Stimulated activated CD8-positive, alpha-beta memory T cell treated with anti-CD3 and anti-CD28 coated beads, Interleukin-4, amount 100 ng/mL, for 1 hour (primary cell): ENCODE results near the gene COX6A2.
A peak's percentile ranks its signal among the peaks of the same experiment; 100 is the strongest.

Experiments used
- DNase-seq, 2 donors: peaks; one replicate each; pipeline ENCODE4 v3.0.0-alpha.2; 2020; ENCODE audit warnings: low read depth in 2 of 2, low spot score in 1 of 2

Gene COX6A2

DNA sequence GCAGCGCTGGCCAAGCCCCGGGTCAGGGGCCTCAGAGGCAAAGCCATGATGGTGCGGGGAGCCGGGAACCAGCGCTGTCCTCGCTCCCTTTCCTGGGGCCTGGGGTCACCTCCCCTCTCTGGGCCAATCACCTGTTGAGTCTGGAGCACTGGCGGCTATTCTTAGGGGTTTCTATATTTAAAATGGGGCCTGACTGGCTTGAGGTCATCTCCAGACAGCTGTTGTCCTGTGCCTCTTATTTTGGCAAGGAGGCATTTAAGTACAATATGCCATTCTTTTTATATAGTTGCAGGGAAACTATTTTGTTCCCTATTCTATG, at the start of gene COX6A2:
COX6A2 (minus strand) TSS at position 82 of the 319 bp plus-strand sequence; CDS start at position 47, 35 bp downstream.
- no peak for DNase-seq

DNA sequence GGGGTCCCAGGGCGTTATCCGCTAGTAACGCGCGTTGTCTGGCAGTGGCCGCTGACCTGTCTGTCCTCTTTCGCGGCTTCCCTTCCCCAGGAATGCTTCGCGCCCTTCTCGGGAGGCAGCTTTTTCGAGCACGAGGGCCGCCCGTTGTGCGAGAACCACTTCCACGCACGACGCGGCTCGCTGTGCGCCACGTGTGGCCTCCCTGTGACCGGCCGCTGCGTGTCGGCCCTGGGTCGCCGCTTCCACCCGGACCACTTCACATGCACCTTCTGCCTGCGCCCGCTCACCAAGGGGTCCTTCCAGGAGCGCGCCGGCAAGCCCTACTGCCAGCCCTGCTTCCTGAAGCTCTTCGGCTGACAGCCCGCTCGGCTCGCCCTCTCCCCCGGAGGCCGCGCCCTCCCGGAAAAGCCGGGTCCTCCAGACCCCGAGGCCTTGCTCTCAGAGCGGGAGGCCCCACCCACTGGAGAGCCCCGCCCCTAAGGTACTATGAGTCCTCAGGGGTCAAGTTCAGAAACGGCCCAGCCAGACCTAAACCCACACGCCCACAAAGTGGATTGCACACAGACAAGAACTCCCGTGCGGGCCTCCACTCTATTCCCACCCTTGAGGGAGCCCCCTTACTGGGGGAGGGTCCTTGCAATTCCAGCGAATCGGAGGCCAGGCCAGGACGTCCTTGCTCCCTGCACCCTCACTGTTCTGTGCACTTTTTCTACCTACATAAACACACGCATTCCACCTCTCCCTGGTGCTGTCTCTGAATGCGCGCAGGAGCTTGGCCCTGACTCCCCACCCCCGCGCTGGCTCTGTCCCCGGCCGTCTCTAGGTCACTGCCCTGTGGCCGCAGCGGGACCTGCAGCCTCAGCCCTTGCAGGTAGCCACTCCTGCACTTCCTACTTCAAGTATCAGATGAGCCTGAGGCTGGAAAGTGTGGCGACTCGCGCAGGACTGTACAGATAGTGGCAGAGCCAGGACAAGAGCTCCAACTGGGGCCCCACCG, 49.4 kb upstream of the COX6A2 start:
- DNase-seq: no peak

DNA sequence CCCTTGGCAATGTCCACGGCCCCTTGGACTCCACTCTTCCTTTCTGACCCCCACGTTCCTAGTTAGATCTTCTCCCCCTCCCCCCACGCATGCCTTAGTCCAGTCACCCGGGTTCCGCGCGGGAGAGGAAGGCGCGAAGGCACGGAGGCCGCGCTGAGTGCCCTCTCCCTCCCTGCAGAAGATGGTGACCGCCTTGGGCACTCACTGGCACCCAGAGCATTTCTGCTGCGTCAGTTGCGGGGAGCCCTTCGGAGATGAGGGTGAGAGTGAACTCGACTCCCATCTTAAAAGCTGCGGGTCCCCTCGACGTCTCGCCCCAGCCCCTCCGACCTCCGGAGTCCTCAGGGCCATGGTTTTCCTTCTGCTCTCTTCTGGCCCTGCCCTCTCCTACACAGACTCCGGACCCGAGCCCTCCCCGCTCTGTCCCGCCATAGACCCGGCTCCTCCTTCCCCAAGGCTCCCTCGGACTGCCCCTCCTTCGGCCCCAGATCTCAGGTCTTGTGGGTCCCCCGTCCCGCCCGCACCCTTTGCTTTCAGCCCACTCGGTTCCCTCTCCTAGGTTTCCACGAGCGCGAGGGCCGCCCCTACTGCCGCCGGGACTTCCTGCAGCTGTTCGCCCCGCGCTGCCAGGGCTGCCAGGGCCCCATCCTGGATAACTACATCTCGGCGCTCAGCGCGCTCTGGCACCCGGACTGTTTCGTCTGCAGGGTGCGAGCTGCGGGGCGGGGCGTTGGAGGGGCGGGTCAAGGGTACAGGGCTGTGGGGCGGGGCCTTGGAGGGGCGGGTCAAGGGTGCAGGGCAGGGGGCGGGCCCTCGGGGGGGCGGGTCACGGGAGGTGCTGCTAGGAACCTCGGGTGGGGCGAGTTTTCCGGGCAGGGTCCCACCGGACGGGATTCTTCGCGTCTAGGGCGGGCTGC, 48.4 kb upstream of the COX6A2 start:
- DNase-seq: peak; percentile 82 to 84

DNA sequence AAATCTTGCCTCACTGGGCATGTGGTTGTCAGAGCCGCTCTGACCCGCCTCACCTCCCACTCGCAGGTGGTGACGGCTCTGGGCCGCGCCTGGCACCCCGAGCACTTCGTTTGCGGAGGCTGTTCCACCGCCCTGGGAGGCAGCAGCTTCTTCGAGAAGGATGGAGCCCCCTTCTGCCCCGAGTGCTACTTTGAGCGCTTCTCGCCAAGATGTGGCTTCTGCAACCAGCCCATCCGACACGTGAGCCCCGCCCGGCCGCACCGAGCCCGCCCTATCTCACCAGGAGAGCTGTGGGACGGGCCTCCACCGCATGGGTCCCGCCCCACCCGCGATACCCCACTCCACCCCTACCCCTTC, 47.8 kb upstream of the COX6A2 start:
- DNase-seq: no peak

DNA sequence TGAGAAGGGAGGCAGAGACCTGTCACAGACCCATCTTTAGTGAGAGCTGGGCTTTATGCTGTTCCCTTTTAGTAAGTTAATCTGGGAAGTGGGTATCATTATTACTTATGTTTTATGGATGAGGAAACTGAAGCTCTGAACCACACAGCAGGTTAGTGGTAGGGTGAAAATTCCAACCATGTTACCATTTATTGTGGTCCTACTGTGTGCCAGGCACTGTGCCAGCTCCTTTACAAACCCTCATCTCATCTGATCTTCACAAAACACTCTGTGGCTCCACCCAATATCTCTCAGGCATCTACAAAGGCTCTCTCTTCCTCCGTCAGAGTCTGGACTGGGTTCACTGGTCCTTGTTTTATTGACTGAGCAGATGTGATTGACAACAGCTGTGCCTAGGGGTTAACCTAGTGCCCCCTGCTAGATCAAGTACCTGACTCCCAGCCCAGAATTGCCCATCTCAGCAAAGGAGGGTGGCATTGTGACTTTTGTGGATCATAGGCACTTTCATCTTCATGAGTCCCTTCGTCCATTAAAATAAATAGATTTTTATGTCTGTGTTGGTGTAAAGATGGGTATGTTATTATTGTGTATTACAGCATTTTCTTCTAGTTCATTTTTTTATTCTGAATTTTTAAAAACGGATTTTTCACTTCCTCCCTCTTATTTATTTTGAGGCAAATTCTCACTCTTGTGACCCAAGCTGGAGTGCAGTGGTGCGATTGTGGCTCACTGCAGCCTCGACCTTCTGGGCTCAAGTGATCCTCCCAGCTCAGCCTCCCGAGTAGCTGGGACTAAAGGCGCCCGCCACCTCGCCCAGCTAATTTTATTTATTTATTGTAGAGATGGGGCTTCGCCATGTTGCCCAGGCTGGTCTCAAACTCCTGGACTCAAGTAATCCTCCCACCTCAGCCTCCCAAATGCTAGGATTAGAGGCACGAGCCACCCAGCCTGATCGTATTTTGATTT, 46.9 kb upstream of the COX6A2 start:
- DNase-seq: no peak

DNA sequence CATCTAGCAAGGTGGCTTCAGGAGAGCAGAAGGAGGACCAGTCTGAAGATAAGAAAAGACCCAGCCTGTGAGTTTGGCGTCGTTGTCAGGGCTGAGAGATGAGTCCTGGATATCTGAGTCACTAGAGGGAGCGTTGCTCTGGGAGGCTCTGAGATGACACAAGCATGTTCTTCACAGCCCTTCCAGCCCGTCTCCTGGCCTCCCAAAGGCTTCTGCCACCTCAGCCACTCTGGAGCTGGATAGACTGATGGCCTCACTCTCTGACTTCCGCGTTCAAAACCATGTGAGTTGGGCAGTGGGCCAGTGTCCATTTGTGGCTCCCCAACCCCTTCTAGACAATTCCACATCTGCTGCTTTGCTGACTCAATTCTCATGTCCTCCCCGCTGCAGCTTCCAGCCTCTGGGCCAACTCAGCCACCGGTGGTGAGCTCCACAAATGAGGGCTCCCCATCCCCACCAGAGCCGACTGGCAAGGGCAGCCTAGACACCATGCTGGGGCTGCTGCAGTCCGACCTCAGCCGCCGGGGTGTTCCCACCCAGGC, 46.1 kb upstream of the COX6A2 start:
- no peak for DNase-seq

DNA sequence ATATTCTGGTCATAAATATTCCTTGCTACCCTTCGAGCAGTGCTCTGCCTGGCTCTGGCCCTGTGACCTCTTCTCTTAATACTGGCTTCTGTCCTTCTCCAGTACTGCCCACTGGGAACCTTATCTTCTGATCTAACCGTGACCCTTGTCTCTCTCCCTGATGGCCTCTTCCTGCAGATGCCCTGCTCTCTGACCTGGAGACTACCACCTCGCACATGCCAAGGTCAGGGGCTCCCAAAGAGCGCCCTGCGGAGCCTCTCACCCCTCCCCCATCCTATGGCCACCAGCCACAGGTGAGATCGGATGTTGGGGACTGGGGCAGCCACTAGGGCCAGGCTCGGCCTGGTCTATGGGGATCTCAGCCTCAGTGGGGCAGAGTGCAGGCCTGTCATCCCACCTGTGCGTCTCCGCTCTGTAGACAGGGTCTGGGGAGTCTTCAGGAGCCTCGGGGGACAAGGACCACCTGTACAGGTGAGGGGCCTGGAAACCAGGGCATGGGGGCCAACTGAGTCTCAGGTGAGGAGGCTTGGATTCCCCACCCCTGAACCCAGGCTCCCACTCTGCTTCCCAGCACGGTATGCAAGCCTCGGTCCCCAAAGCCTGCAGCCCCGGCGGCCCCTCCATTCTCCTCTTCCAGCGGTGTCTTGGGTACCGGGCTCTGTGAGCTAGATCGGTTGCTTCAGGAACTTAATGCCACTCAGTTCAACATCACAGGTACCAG, 45.3 kb upstream of the COX6A2 start:
- DNase-seq: no peak

DNA sequence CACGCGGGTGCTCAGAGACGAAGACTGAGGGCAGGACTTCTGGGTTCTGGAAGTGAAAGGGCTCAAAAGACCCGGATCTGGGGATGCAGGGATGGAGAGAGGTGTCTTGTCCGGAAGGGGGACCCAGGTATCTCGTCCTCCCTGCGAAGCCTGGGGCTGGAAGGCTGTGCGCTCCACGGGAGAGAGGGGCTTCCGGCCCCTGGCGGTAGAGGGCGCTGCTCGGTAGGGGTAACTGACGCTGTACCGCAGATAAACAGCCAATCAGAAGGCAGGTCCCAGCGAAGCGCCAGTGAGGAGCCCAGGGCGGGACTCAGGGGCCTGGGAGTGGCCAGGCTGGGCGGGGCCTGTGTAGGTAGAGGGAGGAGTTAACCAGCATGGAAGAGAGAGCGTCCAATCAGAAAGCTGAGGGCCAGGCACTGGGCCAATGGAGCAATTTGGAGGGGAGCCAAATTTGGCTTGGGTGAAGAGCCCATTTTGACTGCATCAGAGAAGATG, 44.6 kb upstream of the COX6A2 start:
- no peak for DNase-seq

DNA sequence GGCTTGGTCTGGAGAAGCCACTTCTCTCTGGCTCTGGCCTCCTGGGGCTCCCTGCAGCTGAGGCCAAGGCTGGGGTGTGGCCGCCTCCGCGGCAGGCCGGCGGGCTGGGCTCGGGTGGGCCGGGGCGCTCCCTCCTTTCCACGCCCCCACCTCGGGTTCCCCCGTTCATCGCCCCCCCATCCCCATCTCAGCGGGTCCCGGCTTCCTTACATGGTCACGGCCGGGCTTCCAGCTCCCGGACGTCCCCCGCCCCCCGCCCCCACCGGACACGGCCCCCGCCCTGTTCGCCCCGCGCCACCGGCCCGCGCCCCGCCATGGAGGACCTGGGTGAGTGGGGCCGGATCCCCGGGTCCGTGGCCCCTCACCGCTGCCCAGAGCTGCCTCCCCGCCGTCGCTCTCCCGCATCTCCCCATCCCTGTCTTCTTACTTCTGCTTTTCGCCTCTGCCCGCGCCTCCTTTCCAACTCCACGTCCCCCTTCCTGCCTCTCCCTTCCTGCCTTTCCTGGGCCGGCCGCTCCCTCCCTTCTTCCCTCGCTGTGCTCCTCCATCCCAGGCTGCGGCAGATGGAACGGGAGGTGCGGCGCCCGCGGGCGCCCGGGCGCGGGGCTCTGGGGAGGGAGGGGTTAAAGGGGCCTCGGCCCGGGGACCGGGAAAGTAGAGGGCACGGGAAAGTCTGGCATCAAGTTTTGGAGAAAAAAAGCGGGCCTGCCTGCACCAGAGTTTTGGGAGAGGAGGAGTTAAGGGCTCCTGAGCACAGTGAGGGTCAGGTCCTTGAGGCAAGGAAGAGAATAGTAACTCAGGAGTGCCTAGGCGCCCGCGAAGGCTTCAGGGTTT, 43.9 kb upstream of the COX6A2 start, which contains the start of gene TGFB1I1:
TGFB1I1 (plus strand) TSS at position 278 of the 834 bp plus-strand sequence; CDS start at position 315, 37 bp downstream.
- no peak for DNase-seq

DNA sequence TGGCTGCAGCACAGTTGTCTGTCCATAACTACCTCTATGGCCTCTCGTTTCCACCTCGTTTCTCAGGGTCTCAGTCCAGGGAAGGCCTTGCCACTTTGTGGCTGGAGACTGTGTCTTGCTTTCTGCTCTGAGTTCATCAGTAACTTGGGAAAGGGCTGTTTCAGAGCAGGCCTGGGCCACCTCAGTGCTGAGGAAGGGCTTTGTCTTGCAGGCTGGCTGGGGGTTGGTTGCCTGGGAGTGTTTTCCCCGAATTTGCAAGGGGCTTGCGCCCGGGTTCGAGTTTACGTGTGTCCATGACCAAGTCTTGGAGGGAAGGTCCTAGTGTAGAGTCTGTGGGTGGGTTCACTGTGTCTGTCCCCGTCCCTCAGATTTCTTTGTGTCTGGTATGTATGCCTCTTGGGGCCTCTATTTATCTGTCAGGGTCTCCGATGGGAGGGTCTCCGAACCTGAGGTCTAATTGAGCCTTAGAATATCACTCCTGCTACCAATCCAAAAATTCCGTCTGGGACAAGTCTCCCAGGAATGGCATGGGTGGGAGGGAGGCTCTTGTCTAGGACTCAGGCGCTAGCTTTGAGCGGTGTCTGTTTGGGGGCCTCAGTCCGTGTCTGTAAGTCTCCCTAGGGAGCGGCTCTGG, 43.2 kb upstream of the COX6A2 start:
- DNase-seq: no peak

DNA sequence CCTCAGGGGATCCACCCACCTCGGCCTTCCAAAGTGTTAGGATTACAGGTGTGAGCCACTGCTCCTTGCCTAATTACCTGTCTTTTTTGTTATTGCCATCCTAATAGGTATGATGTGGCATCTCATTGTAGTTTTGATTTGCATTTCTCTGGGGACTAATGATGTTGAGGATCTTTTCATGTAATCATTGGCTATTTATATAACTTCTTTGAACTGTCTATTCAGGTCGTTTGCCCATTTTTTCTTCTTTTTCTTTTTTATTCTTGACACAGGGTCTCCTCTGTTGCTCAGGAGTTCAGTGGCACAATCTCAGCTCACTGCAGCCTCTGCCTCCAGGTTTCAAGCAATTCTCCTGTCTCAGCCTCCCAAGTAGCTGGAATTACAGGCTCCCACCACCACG, 42.5 kb upstream of the COX6A2 start:
- DNase-seq: no peak

DNA sequence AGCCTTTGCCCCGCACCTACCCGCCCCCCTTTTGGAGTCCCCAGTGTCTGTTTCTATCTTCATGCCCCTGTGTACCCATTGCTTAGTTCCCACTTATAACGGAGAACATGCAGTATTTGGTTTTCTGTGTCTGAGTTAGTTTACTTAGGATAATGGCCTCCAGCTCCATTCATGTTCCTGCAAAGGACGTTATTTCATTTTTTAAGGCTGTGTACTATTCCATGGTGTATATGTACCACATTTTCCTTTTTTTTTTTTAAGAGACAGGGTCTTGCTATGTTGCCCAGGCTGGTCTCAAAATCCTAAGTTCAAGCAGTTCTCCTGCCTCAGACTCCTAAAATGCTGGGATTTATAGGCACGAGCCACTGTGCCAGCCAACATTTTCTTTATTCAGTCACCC, 39.7 kb upstream of the COX6A2 start:
- DNase-seq: no peak

DNA sequence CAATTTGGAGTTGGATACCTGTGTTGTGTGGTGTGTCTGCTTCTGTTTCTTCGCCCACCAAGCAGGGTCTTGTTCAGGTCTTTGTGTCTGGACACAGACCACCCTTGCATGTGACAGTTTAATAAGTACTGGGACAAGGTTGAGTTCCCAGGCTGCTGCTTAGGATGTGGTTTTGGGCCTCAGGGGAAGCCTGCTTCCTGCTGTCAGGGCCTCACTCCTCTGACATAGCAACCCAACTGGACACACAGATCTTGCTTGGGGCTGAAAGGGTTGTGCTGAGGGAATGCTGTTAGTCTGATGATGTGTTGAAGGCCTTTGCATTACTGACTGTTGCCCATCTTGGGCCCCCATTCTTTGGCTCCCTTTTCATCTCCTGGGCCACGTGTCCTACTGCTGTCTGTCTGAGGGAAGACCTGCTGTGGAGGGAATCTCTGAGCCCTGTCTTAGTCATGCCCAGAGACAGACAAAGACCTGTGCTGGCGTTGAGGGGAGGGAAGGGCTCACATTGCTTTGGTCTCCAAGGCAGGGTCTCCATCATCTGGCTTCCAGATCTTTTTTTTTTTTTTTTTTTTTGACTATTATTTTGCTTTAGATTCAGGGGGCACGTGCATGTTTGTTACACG, 39.1 kb upstream of the COX6A2 start:
- no peak for DNase-seq

DNA sequence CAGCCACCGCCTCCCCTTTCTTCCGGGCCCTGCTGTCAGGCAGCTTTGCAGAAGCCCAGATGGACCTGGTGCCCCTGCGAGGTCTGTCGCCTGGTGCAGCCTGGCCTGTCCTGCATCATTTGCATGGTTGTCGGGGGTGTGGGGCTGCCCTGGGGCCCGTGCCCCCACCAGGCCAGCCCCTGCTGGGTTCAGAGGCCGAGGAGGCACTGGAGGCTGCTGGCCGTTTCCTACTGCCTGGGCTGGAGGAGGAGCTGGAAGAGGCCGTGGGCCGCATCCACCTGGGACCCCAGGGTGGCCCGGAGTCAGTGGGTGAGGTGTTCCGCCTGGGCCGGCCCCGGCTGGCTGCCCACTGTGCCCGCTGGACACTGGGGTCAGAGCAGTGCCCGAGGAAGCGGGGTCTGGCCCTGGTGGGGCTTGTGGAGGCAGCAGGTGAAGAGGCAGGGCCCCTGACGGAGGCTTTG, 38.3 kb upstream of the COX6A2 start:
- DNase-seq: no peak

DNA sequence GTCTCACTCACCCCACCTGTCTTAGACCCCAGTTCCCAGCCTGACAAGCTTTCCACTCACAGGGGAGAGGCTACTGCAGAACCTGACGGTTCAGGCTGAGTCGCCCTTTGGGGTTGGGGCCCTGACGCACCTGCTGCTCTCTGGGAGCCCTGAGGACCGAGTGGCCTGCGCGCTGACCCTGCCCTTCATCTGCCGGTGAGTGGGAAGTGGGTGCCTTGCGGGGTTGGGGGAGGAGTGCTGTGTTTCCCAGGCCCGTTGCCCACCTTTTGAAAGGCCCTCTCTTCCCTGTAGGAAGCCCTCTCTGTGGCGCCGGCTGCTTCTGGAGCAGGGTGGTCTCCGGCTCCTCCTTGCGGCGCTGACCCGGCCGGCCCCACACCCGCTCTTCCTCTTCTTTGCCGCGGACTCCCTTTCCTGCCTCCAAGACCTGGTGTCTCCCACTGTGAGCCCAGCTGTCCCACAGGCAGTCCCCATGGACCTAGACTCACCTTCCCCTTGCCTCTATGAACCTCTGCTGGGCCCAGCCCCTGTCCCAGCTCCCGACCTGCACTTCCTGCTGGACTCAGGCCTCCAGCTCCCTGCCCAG, 37.7 kb upstream of the COX6A2 start:
- DNase-seq: no peak

DNA sequence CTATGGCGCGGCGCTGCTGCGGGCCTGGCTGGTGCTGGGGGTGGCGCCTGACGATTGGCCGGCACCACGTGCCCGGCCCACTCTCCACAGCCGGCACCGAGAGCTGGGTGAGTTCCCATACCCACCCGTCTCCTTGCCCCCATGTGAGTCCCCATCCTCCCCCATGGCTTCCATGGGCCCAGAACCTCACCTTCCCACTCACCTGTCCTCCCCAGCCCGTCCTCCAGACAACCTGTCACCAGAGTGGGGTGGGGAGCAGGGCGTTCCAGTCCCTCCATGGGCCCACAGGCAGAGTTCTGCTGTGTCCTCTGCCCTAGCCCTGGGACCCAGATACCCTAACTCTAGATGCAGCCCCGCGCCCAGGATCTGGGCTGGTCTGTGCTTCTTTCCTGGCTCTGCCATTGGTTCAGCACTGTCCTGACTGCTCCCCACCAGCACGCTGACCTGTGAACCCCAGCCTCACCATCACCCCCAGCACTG, 36.7 kb upstream of the COX6A2 start:
- no peak for DNase-seq

DNA sequence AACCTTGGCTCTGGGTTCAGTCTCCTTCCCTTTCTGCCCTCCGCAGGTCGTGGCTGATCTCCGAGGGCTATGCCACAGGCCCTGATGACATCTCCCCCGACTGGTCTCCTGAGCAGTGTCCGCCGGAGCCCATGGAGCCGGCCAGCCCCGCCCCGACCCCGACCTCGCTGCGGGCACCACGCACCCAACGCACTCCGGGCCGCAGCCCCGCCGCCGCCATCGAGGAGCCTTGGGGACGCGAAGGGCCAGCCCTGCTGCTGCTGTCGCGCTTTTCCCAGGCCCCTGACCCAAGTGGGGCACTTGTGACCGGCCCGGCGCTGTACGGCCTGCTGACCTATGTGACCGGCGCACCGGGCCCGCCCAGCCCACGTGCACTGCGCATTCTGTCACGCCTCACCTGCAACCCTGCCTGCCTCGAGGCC, 36.2 kb upstream of the COX6A2 start:
- DNase-seq: no peak
